Measurements from ENCODE around the gene PLCB1.

DNA sequence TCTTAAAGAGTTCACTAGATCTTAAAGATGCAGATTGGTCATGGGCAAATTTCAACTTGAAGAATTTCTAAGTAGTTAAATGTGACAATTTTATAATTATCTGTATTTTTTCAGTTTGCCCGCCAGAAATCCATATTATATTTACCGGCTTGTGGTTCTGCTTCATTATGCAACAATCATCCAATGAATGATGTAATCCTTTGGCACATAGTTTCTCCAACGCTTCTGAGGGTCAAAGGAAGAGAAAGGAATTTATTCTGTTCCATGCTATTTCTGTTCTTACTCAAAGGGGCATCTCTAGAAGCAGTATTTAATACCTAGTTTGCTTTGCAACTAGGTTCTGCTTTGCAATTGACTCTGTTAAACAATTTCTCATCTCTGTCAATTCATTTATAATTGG, 577.6 kb downstream of the PLCB1 start:
- TF ChIP-seq CTCF (conservative IDR thresholded peaks at IDR 0.05; ENCODE audit: low read depth in 2 of 2) (no peak), JUNB (IDR thresholded peaks at IDR 0.05; ENCODE audit: unreplicated experiment) (no peak), POLR2AphosphoS5 (IDR thresholded peaks at IDR 0.05; ENCODE audit: low read depth) (no peak), ZNF331 (CRISPR knock-in tag; IDR thresholded peaks at IDR 0.05; ENCODE audit: low read depth) (no peak), EZH2 (IDR thresholded peaks at IDR 0.05; ENCODE audit: low read depth, unreplicated experiment) (no peak), REST (IDR thresholded peaks at IDR 0.05; ENCODE audit: unreplicated experiment) (no peak), EZH2phosphoT487 (IDR thresholded peaks at IDR 0.05; ENCODE audit: unreplicated experiment) (no peak)
